OCI-LY7 (cell line): ENCODE data around the gene SI. TPM values are rescaled to one million over a fixed set of nuclear protein-coding genes. Genes with fewer than 3 reads are reported as not detected.

ENCODE experiments used
- BruUV-seq: library from RNA; stranded (reverse); fragments of 400-500 nt; replicated peaks from 2 replicates; lab custom pipeline; 2021; lab: Mats Ljungman, UMichigan
- CTCF ChIA-PET: fragments of 300-600 bp; sonication (Branson Sonifier 250); formaldehyde crosslinking; loops from one replicate; lab custom pipeline; 2022; ENCODE audit warnings: antibody characterized with exemption; ENCODE audit not compliant: unreplicated experiment; lab: Charles Lee
- POLR2A ChIA-PET: fragments of 300-600 bp; sonication (Branson Sonifier 250); formaldehyde crosslinking; loops from one replicate; lab custom pipeline; 2022; ENCODE audit warnings: antibody characterized with exemption; lab: Charles Lee
- DNase-seq: peaks from one replicate; pipeline ENCODE4 v3.0.0-alpha.2; 2015; ENCODE audit warnings: low spot score
- H2AFZ ChIP-seq: fragments of 200-600 bp; sonication (generic), shearing (Covaris generic); 2 replicates; pipeline ENCODE4 v1.6.1; 2014; ENCODE audit warnings: mild to moderate bottlenecking, antibody characterized with exemption, low read length, moderate library complexity
- H3K27ac ChIP-seq: fragments of 200-600 bp; sonication (generic); 2 replicates; pipeline ENCODE4 v1.5.1; 2014; ENCODE audit warnings: mixed run types, low read depth, mild to moderate bottlenecking, moderate library complexity, low read length, inconsistent platforms; ENCODE audit not compliant: poor library complexity, severe bottlenecking
- H3K36me3 ChIP-seq: fragments of 200-600 bp; sonication (generic); 2 replicates; pipeline ENCODE4 v1.6.1; 2014; ENCODE audit warnings: mild to moderate bottlenecking, antibody characterized with exemption, low read length, moderate library complexity, mixed read lengths; ENCODE audit not compliant: insufficient read depth
- H3K4me1 ChIP-seq: fragments of 200-600 bp; sonication (generic); 2 replicates; pipeline ENCODE4 v1.5.1; 2014; ENCODE audit warnings: mild to moderate bottlenecking, low read length; ENCODE audit not compliant: insufficient read depth, poor library complexity, severe bottlenecking
- H3K4me2 ChIP-seq: fragments of 200-600 bp; sonication (generic); 2 replicates; pipeline ENCODE4 v1.6.1; 2014; ENCODE audit warnings: mild to moderate bottlenecking, low read length
- H3K4me3 ChIP-seq: fragments of 200-600 bp; sonication (generic); 2 replicates; pipeline ENCODE4 v1.5.1; 2014; ENCODE audit warnings: mild to moderate bottlenecking, low read depth, low read length; ENCODE audit not compliant: poor library complexity, severe bottlenecking
- H3K79me2 ChIP-seq: fragments of 200-600 bp; sonication (generic); 2 replicates; pipeline ENCODE4 v1.6.1; 2016; ENCODE audit warnings: low read depth, mild to moderate bottlenecking, low read length, moderate library complexity, mixed read lengths; ENCODE audit not compliant: insufficient read depth
- H3K9me2 ChIP-seq: fragments of 200-600 bp; sonication (generic); 2 replicates; pipeline ENCODE4 v1.6.1; 2016; ENCODE audit warnings: mild to moderate bottlenecking, low read length, mixed read lengths; ENCODE audit not compliant: insufficient read depth
- H3K9me3 ChIP-seq: fragments of 200-600 bp; sonication (generic); 2 replicates; pipeline ENCODE4 v1.6.1; 2014; ENCODE audit warnings: mild to moderate bottlenecking, mixed run types, low read length, mixed read lengths
- H4K20me1 ChIP-seq: fragments of 200-600 bp; sonication (generic); 2 replicates; pipeline ENCODE4 v1.6.1; 2014; ENCODE audit warnings: mild to moderate bottlenecking, antibody characterized with exemption, low read length, moderate library complexity, mixed read lengths; ENCODE audit not compliant: insufficient read depth
- CTCF ChIP-seq: fragments of 200-600 bp; sonication (generic); conservative IDR thresholded peaks from 2 replicates; pipeline ENCODE4 v1.5.1; 2014; ENCODE audit warnings: mild to moderate bottlenecking, antibody characterized with exemption, low read length, moderate library complexity, mixed read lengths
- EZH2phosphoT487 ChIP-seq: fragments of 200-600 bp; sonication (generic); IDR thresholded peaks from 2 replicates; pipeline ENCODE4 v1.6.1; 2018; ENCODE audit warnings: low read depth, borderline replicate concordance, mild to moderate bottlenecking, mixed run types, antibody characterized with exemption, low read length, moderate library complexity, mixed read lengths
- intact Hi-C: fragments of 100-400 bp; cut with micrococcal nuclease; formaldehyde crosslinking; loops from one replicate; pipeline ENCODE4 v1.10.0; 2022; ENCODE audit not compliant: unreplicated experiment
- total RNA-seq, 2 experiments: library from RNA; depleted of rRNA in 1 of 2; stranded (reverse); fragments of >200 nt in 1 of 2; shearing (Covaris generic) in 1 of 2; gene quantifications; 2 replicates each; pipeline ENCODE4 v1.2.3, GENCODE V29; 2014 to 2022

Gene SI
- total RNA-seq, 2 experiments from 2014 or later: not detected

DNA sequence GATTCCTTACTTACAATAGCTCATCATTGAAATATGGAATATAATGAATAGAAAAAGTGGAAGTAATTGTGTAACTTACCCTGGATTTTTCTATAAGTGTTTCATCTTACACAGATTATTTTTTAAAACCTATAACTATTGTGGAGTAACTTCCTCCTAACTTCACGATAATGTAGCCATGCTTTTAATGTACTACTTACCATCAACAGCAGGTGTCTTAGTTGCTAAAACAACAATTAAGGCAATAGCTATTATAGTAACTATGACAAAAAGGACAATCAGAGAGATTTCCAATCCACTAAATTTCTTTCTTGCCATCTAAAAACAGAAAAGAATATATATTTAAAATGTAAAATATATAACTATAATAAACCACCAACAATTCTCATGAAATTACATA is 2.6 kb downstream of the SI start:
- H2AFZ ChIP-seq: no peak overlapping the region
- CTCF ChIA-PET: no interaction called here
- BruUV-seq: no TSS peak

GRCh38 chr3:165070682-165071081 is 7.6 kb downstream of the SI start:
- Histone ChIP-seq H3K27ac (no peak overlapping the region), H3K36me3 (no peaks in the 10 kb centered on the region), H3K9me2 (no peaks in the 10 kb centered on the region), H2AFZ (no peak overlapping the region), H3K9me3 (no peaks in the 10 kb centered on the region), H3K4me2 (no peak overlapping the region), H3K79me2 (no peaks in the 10 kb centered on the region), H4K20me1 (no peaks in the 10 kb centered on the region), H3K4me3 (no peak overlapping the region), H3K4me1 (no peaks in the 10 kb centered on the region)
- CTCF ChIA-PET: no interaction called here
- BruUV-seq: no TSS peak
- intact Hi-C loops: no loop called here
- DNase-seq: no peak
- TF ChIP-seq EZH2phosphoT487: no peak
- no peak for TF ChIP-seq CTCF
- POLR2A ChIA-PET: no interaction called here

More for the DNA sequence above, 2.6 kb downstream of the SI start:
- Histone ChIP-seq H3K79me2 (no peaks in the 10 kb centered on the region), H3K4me1 (no peaks in the 10 kb centered on the region), H3K4me3 (no peak overlapping the region), H3K9me2 (no peaks in the 10 kb centered on the region), H3K36me3 (no peaks in the 10 kb centered on the region), H3K27ac (no peak overlapping the region), H4K20me1 (no peaks in the 10 kb centered on the region), H3K4me2 (no peak overlapping the region), H3K9me3 (0 out of 2 replicates have a peak, but pooled peaks cover 5% of the 10 kb centered on the region)
- DNase-seq: no peak
- intact Hi-C loops: no loop called here
- TF ChIP-seq EZH2phosphoT487: no peak
- no peak for TF ChIP-seq CTCF
- POLR2A ChIA-PET: interaction anchor here (0.8 kb wide), 1 partner anchor 20 kb away, joined by 3 read pairs; no protein-coding TSS in a partner anchor

DNA sequence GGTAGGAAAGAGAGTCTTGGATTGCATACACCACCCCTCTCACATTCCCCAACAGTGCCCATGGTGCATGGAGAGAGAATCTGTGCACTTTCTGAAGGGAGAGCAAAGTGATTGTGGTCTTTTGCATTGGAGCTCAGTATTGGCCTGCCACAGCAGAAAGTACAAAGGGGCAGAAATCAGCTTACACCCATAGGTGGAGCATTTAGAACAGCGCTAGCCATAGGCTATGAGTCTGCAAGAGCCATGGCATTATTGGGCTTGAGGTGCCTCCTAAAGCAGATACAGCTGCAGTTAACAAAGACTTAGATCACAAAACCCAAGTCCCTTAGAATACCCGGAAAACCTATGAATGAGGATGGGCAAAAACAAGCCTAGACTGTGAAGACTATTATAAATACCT is 21.8 kb downstream of the SI start:
- POLR2A ChIA-PET: interaction anchor here (0.8 kb wide), 1 partner anchor 19 kb away, joined by 3 read pairs; no protein-coding TSS in a partner anchor
- no TSS peak for BruUV-seq
- TF ChIP-seq CTCF (no peak), EZH2phosphoT487 (no peak)

More for the DNA sequence above, 21.8 kb downstream of the SI start:
- Histone ChIP-seq H3K36me3 (no peaks in the 10 kb centered on the region), H3K9me3 (no peaks in the 10 kb centered on the region), H2AFZ (no peak overlapping the region), H3K4me2 (no peak overlapping the region), H3K79me2 (no peaks in the 10 kb centered on the region), H3K4me3 (no peak overlapping the region), H4K20me1 (no peaks in the 10 kb centered on the region), H3K9me2 (no peaks in the 10 kb centered on the region), H3K27ac (no peak overlapping the region), H3K4me1 (no peaks in the 10 kb centered on the region)
- CTCF ChIA-PET: no interaction called here
- intact Hi-C loops: no loop called here
- DNase-seq: no peak
